Measurements from ENCODE around the gene CD99L2.

CD99L2 gene

DNA sequence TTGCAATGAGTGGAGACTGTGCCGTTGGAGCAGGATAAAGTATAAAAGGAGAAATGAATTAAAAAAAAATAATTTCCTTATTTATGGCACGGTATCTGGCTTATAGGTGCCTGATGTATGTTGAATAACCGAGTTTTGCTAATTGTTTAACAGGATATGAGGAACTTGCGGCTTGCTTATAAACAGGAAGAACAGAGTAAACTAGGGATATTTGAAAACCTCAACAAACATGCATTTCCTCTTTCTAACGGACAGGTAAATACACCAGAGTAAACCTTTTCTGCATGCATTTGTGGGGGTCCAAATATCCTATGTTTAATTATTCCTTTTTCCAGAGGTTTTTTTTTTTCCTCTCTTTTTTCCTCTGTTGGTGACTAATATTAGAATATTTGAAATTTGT lies 168.5 kb downstream of the CD99L2 start:
- no peak overlapping the region for H3K4me3 ChIP-seq (ENCODE audit: insufficient read depth, low read depth, low read length, poor library complexity, severe bottlenecking)
- H3K27me3 ChIP-seq (replicated peaks; ENCODE audit: control insufficient read depth, insufficient read depth, low read length, poor library complexity, severe bottlenecking) = no peaks in the 10 kb centered on the region
- DNase-seq = no peak
- no peaks in the 10 kb centered on the region for H3K9me3 ChIP-seq (ENCODE audit: control insufficient read depth, low read length)
- H3K27ac ChIP-seq (ENCODE audit: insufficient read depth, low read length, poor library complexity, severe bottlenecking) = no peak overlapping the region
- no peaks in the 10 kb centered on the region for H3K4me1 ChIP-seq (ENCODE audit: control insufficient read depth, insufficient read depth, low read length, poor library complexity, severe bottlenecking)
- peaks cover 25% of the 10 kb centered on the region for H3K36me3 ChIP-seq (ENCODE audit: control insufficient read depth, insufficient read depth, low read length)

DNA sequence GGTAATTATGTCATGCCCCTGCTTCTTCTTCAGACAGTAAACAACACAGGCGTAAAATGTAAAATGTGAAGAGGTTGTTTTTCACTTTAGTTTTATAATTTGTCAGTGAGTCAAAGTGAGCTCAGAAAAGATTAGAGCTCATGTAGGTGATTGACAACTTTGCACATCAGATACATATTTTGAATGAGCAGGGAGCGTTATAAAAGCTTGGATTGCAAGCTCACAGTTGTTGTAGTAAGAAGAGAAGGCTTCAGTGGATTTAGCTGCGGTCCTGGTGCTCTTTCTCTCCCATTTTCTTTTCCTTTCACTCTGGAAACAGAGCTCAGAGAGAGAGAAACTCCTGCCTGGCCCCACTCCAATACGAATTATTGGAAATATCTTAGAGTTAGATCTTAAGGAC lies 178.8 kb downstream of the CD99L2 start:
- DNase-seq = no peak

More for the DNA sequence above, 178.8 kb downstream of the CD99L2 start:
- H3K4me1 ChIP-seq (ENCODE audit: control insufficient read depth, insufficient read depth, low read length, poor library complexity, severe bottlenecking) = no peaks in the 10 kb centered on the region
- no peaks in the 10 kb centered on the region for H3K36me3 ChIP-seq (ENCODE audit: control insufficient read depth, insufficient read depth, low read length)
- H3K4me3 ChIP-seq (ENCODE audit: insufficient read depth, low read depth, low read length, poor library complexity, severe bottlenecking) = no peak overlapping the region
- no peaks in the 10 kb centered on the region for H3K27me3 ChIP-seq (replicated peaks; ENCODE audit: control insufficient read depth, insufficient read depth, low read length, poor library complexity, severe bottlenecking)
- no peak overlapping the region for H3K27ac ChIP-seq (ENCODE audit: insufficient read depth, low read length, poor library complexity, severe bottlenecking)
- H3K9me3 ChIP-seq (ENCODE audit: control insufficient read depth, low read length) = no peaks in the 10 kb centered on the region
